Astrocyte of the spinal cord (primary cell): Measurements from ENCODE around the gene LAMA4.

Experiments
- DNase-seq: peaks from one replicate; pipeline ENCODE4 v3.0.0; 2011; ENCODE audit warnings: low read depth, low spot score
- H3K4me3 ChIP-seq: 2 replicates; pipeline ENCODE4 v1.5.1; 2011; ENCODE audit warnings: low read depth, mild to moderate bottlenecking, low read length, moderate library complexity
- CTCF ChIP-seq: IDR thresholded peaks from 2 replicates; pipeline ENCODE4 v1.5.1; 2012; ENCODE audit warnings: low read depth, mild to moderate bottlenecking, low read length, inconsistent platforms
- in situ Hi-C: cut with HindIII; loops from 2 replicates; pipeline ENCODE4 v1.10.0; 2017; ENCODE audit warnings: low sequenced_read_pairs

LAMA4 gene, protein sequence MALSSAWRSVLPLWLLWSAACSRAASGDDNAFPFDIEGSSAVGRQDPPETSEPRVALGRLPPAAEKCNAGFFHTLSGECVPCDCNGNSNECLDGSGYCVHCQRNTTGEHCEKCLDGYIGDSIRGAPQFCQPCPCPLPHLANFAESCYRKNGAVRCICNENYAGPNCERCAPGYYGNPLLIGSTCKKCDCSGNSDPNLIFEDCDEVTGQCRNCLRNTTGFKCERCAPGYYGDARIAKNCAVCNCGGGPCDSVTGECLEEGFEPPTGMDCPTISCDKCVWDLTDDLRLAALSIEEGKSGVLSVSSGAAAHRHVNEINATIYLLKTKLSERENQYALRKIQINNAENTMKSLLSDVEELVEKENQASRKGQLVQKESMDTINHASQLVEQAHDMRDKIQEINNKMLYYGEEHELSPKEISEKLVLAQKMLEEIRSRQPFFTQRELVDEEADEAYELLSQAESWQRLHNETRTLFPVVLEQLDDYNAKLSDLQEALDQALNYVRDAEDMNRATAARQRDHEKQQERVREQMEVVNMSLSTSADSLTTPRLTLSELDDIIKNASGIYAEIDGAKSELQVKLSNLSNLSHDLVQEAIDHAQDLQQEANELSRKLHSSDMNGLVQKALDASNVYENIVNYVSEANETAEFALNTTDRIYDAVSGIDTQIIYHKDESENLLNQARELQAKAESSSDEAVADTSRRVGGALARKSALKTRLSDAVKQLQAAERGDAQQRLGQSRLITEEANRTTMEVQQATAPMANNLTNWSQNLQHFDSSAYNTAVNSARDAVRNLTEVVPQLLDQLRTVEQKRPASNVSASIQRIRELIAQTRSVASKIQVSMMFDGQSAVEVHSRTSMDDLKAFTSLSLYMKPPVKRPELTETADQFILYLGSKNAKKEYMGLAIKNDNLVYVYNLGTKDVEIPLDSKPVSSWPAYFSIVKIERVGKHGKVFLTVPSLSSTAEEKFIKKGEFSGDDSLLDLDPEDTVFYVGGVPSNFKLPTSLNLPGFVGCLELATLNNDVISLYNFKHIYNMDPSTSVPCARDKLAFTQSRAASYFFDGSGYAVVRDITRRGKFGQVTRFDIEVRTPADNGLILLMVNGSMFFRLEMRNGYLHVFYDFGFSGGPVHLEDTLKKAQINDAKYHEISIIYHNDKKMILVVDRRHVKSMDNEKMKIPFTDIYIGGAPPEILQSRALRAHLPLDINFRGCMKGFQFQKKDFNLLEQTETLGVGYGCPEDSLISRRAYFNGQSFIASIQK (N-terminal part only)

GRCh38 chr6:112253841-112254816, at the start of gene LAMA4:
Gene LAMA4, minus strand, starts transcription at chr6:112254567. Its CDS starts 417 bp downstream, at chr6:112254150.
- H3K4me3 ChIP-seq, result peak within 1 kb of the TSS; percentile 80
- in situ Hi-C loops, result no loop called here
- peak; percentile 80 for DNase-seq
- no peak for TF ChIP-seq CTCF

DNA sequence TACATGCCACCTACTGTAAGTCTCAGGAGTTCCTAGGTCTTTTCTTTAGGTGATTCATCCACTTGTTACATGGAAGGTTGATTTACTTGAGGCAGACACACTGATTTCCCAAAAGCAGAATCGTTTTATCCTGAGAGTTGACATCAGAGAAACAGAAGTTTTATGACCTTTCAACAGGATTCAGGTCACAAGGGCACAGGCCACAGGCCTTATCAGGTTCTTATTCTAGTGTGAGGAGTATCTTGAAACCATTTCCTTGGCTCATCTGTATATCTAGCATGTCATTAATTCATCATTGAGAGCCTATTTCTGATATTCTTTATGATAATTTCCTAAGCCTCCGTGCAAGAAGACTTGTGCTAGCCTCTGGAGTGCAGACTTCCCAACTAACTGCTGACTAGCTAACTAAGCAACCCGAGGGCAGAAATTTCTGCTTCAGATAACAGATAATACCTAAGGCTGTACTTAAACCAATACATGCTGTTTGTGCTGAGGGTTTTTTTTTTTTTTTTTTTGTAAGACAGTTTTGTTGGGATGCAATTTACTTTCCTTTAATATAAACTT, 47.9 kb upstream of the LAMA4 start:
- in situ Hi-C loops, result no loop called here
- no peak for TF ChIP-seq CTCF
- H3K4me3 ChIP-seq, result no peak overlapping the region
- DNase-seq, result no peak

DNA sequence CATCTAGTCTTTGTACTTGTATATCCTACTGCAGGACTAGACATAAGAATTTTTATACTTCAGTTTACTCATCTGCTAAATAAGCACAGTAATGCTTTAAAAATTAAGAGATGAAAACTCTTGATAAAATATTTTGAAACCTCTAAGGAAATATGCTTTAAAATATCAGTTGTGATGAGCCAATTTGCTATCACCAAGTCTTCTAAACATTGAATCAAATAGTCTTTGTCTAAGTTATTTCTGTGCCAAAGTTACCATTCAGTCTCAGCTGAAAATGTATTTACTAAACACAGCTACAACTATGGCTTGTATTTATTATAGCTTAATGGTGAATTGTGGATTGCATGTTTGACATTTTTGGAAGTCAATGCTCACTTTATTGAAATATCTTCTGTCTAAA, 46.5 kb upstream of the LAMA4 start:
- in situ Hi-C loops, result no loop called here
- DNase-seq, result no peak
- no peak overlapping the region for H3K4me3 ChIP-seq
- no peak for TF ChIP-seq CTCF

- peak; percentile 95 for DNase-seq
- in situ Hi-C loops, result no loop called here
- H3K4me3 ChIP-seq, result no peak overlapping the region
- no peak for TF ChIP-seq CTCF
These were observed 44.5 kb upstream of the LAMA4 start for GRCh38 chr6:112298816-112299281.

GRCh38 chr6:112298021-112298745, 43.8 kb upstream of the LAMA4 start:
- in situ Hi-C loops, result no loop called here
- peak; percentile 97 for DNase-seq
- H3K4me3 ChIP-seq, result no peak overlapping the region
- TF ChIP-seq CTCF, result no peak
